ENCODE data around the gene TPPP.
"Not testable (repeated sequence)": the region's sequence is repeated elsewhere in the genome, so short reads cannot be mapped to it uniquely, and the experiment has no call there.

DNA sequence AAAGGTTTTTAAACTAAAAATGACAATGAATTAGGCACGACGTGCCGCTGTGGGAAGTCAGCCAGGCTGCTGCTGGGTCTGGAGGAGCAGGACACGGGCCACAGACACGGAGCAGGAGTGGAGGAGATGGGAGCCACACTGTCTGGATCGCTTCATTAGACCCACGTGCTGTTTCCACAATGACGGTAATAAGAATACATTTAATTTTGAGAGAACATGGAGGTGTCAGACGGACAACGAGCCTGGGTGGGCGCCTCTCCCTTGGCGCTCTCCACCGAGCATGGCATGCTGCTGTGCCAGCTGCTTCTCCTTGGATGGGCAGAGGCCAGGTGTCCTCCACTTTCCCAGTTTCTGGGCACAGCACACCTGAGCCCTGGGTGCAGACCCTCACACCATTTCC is 12.3 kb downstream of the TPPP start:
- TF ChIP-seq, protein P1, sequence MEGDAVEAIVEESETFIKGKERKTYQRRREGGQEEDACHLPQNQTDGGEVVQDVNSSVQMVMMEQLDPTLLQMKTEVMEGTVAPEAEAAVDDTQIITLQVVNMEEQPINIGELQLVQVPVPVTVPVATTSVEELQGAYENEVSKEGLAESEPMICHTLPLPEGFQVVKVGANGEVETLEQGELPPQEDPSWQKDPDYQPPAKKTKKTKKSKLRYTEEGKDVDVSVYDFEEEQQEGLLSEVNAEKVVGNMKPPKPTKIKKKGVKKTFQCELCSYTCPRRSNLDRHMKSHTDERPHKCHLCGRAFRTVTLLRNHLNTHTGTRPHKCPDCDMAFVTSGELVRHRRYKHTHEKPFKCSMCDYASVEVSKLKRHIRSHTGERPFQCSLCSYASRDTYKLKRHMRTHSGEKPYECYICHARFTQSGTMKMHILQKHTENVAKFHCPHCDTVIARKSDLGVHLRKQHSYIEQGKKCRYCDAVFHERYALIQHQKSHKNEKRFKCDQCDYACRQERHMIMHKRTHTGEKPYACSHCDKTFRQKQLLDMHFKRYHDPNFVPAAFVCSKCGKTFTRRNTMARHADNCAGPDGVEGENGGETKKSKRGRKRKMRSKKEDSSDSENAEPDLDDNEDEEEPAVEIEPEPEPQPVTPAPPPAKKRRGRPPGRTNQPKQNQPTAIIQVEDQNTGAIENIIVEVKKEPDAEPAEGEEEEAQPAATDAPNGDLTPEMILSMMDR (IDR thresholded peaks at IDR 0.05): not testable (repeated sequence)
- TF ChIP-seq EZH2 (IDR thresholded peaks at IDR 0.05; ENCODE audit: borderline replicate concordance, insufficient read depth, low read depth, low read length, poor library complexity, severe bottlenecking): not testable (repeated sequence)

All from B cell (primary cell).